Thyroid gland (tissue), 4 donors: ENCODE data around the gene AZIN2. TPM values are rescaled to one million over a fixed set of nuclear protein-coding genes. Genes with fewer than 3 reads are reported as not detected.

Source experiments
- DNase-seq, 2 donors: peaks; one replicate each; pipeline ENCODE4 v3.0.0-alpha.2; 2019
- H3K27ac ChIP-seq, 3 donors: fragments of 200-600 bp; sonication (generic); 1 replicate in 2 of 3; 2 replicates in 1 of 3; pipeline ENCODE4 v1.5.1; 2016 to 2019; ENCODE audit warnings: mild to moderate bottlenecking in 1 of 3, moderate library complexity in 1 of 3
- H3K27me3 ChIP-seq: fragments of 200-600 bp; sonication (generic); one replicate; pipeline ENCODE4 v1.5.1; 2019
- H3K36me3 ChIP-seq, 2 donors: fragments of 200-600 bp; sonication (generic); one replicate each; pipeline ENCODE4 v1.5.1; 2016 to 2019
- H3K4me1 ChIP-seq, 2 donors: fragments of 200-600 bp; sonication (generic); one replicate each; pipeline ENCODE4 v1.5.1; 2017 to 2019
- H3K4me3 ChIP-seq, 3 donors: fragments of 200-600 bp; sonication (generic); replicated peaks in 1 of 3; 1 replicate in 2 of 3; 2 replicates in 1 of 3; pipeline ENCODE4 v1.5.1; 2016; ENCODE audit warnings: mild to moderate bottlenecking in 1 of 3
- H3K9me3 ChIP-seq: fragments of 200-600 bp; sonication (generic); one replicate; pipeline ENCODE4 v1.5.1; 2017
- POLR2A ChIP-seq, 2 donors: fragments of 450-650 bp; IDR thresholded peaks; one replicate each; pipeline ENCODE4 v1.6.1; 2017; ENCODE audit warnings: antibody characterized with exemption in 2 of 2, mild to moderate bottlenecking in 2 of 2, moderate library complexity in 1 of 2
- WGBS, 2 donors: methylation state at CpG; one replicate each; pipeline ENCODE4 v1.1.5; 2017; 5-methylcytosine and 5-hydroxymethylcytosine counted together
- intact Hi-C: fragments of 100-400 bp; cut with DNase I; formaldehyde crosslinking; loops from one replicate; pipeline ENCODE4 v1.15.1; 2023
- total RNA-seq, 4 donors: library from RNA; depleted of rRNA; stranded (reverse); fragments of >200 nt; gene quantifications; one replicate each; pipeline ENCODE4 v1.2.3, GENCODE V29; 2016
- TF ChIP-seq, protein P1 (sequence below), 6 experiments: fragments of 200-600 bp in 3 of 6; fragments of 450-650 bp in 3 of 6; sonication (generic) in 3 of 6; IDR thresholded peaks; one replicate each; pipeline ENCODE4 v1.5.1; 2016 to 2019; ENCODE audit warnings: antibody characterized with exemption in 6 of 6, mild to moderate bottlenecking in 2 of 6, inconsistent platforms in 1 of 6, moderate library complexity in 1 of 6

Gene AZIN2
- total RNA-seq, 4 donors from 2014 or later, result 4.9 to 13.6 (median 5.3) TPM

DNA sequence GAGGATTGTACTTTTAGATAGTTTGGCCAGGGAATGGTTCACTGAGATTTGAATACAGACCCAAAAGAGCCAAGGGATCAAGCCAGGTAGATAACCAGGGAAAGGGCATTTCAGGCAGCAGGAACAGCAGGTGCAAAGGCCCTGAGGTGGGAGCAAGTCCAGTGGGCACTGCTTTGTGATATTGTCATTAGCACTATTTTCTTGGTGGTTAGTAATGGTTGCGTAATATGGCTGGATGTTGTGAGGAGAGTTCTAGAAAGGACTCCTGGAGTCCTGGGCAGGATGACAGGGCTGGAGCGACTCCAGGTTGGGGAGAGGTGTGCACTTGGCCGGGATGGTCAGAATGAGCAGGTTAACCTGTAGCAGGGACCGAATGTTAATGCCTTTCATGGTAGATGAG, 4.4 kb downstream of the AZIN2 start:
- TF ChIP-seq POLR2A (IDR thresholded peaks at IDR 0.05), result no peak
- TF ChIP-seq, protein P1, sequence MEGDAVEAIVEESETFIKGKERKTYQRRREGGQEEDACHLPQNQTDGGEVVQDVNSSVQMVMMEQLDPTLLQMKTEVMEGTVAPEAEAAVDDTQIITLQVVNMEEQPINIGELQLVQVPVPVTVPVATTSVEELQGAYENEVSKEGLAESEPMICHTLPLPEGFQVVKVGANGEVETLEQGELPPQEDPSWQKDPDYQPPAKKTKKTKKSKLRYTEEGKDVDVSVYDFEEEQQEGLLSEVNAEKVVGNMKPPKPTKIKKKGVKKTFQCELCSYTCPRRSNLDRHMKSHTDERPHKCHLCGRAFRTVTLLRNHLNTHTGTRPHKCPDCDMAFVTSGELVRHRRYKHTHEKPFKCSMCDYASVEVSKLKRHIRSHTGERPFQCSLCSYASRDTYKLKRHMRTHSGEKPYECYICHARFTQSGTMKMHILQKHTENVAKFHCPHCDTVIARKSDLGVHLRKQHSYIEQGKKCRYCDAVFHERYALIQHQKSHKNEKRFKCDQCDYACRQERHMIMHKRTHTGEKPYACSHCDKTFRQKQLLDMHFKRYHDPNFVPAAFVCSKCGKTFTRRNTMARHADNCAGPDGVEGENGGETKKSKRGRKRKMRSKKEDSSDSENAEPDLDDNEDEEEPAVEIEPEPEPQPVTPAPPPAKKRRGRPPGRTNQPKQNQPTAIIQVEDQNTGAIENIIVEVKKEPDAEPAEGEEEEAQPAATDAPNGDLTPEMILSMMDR (IDR thresholded peaks at IDR 0.05), result no peak
- H3K27ac ChIP-seq, result no peak overlapping the region
- intact Hi-C loops, result loop anchor here (10.0 kb wide), 1 partner anchor 151 kb away; no protein-coding TSS in a partner anchor

DNA sequence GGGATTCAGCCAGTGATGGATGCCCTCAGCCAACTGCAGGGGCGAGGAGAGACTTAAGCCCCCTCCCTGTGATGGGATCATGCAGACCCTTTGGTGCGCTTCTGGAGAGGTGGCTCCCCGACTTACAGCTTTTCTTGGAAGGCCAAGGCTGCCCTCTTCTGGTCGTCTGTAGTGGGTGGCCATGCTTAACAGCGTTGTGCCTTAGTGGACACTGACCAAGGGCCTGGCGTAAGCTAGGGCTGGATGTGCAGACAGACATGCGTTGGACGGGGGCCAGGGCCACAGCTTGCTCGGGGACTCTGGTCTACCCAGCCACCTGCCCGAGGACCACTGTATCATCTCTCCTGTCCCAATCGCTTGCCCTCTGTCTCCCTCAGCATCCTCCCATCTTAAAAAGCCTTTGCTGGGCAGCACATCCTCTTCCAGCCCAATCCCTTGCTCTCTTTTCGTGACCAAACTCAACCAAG, 5.5 kb downstream of the AZIN2 start:
- Histone ChIP-seq H3K27me3 (no peaks in the 10 kb centered on the region), H3K36me3 (no peaks in the 10 kb centered on the region), H3K4me1 (peaks cover 3 to 10% of the 10 kb centered on the region in 2 donors), H3K27ac (no peak overlapping the region), H3K9me3 (no peaks in the 10 kb centered on the region), H3K4me3 (no peak overlapping the region)
- intact Hi-C loops, result loop anchor here (10.0 kb wide), 1 partner anchor 152 kb away; no protein-coding TSS in a partner anchor
- 27 to 39% methylated on average over 8 to 12 of the region's 12 CpGs for WGBS, 2 donors
- DNase-seq, result peak; percentile 78 to 80
- no peak for TF ChIP-seq POLR2A (IDR thresholded peaks at IDR 0.05)
- TF ChIP-seq, protein P1 (IDR thresholded peaks at IDR 0.05), result peak; percentile 61 to 74 (median 66)

More for the DNA sequence above, 4.4 kb downstream of the AZIN2 start:
- H3K27me3 ChIP-seq, result no peaks in the 10 kb centered on the region
- peaks cover 9 to 15% of the 10 kb centered on the region in 2 donors for H3K4me1 ChIP-seq
- no peak for DNase-seq
- H3K9me3 ChIP-seq, result no peaks in the 10 kb centered on the region
- WGBS, 2 donors, result 83 to 92% methylated on average over 4 of the region's 4 CpGs
- H3K4me3 ChIP-seq, result no peak overlapping the region
- no peaks in the 10 kb centered on the region for H3K36me3 ChIP-seq

DNA sequence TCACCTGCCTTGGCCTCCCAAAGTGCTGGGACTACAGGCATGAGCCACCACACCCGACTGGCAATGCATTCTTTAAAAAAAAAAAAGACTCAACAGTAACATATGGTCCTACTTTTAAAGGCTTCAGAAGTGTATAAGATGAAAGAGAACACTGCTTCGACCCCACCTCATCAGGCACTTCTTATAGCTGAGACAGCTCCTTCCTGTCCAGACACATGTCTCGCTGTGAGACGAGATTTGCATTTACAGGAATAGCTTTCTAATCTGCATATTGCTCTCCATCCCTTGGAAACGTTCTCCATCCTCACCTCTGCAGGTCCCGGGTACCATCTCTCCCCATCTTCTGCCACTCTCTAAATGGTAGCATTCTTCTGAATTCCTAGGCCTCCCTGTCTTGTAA, 6.7 kb downstream of the AZIN2 start:
- Histone ChIP-seq H3K36me3 (no peaks in the 10 kb centered on the region), H3K27ac (no peak overlapping the region), H3K9me3 (no peaks in the 10 kb centered on the region), H3K27me3 (no peaks in the 10 kb centered on the region), H3K4me1 (no peaks in the 10 kb centered on the region), H3K4me3 (no peak overlapping the region)
- intact Hi-C loops, result loop anchor here (10.0 kb wide), 1 partner anchor 153 kb away; no protein-coding TSS in a partner anchor
- WGBS, 2 donors, result 84 to 85% methylated on average over 6 of the region's 6 CpGs
- DNase-seq, result no peak
- TF ChIP-seq POLR2A (IDR thresholded peaks at IDR 0.05), result no peak
- TF ChIP-seq, protein P1 (IDR thresholded peaks at IDR 0.05), result no peak

DNA sequence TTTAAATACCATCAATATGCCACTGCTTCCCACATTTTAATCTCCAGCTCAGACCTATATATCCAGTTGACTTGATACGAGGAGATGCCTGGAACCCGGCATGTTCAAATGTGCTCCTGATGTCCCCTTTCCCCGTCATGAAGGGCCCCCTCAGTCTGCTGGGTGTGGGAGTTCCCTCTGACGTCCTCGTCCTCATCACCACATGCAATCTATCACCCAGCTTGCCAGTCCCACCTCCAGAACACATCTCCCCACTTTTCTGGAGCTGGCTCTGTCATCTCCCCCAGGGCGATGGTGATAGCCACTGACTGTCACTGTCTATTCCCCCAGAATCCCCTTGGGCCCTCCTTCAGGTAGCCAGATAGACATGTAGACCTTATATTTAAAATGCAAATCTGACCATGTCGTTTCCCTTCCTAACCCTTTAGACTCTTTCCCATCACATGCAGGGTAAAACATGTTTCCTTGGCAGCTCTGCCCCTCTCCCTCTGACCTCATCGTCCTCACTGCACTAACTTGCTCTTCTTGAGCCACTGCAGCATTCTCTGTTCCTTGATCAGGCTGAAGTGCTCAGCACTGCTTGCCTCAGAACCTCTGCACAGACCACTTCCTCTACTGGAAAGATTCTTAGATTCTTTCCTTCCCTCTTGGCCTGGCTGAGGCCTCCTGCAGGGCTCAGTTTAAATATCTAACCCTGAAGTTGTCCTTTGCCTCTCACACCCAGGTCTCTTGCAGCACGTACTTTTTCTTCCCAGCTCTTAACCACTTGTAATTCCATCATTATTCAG, 7.4 kb downstream of the AZIN2 start:
- Histone ChIP-seq H3K36me3 (no peaks in the 10 kb centered on the region), H3K9me3 (no peaks in the 10 kb centered on the region), H3K27ac (no peak overlapping the region), H3K4me1 (no peaks in the 10 kb centered on the region), H3K27me3 (no peaks in the 10 kb centered on the region), H3K4me3 (no peak overlapping the region)
- intact Hi-C loops, result loop anchor here (10.0 kb wide), 1 partner anchor 154 kb away; no protein-coding TSS in a partner anchor
- WGBS, 2 donors, result 78 to 84% methylated on average over 9 of the region's 9 CpGs
- DNase-seq, result no peak
- TF ChIP-seq, protein P1 (IDR thresholded peaks at IDR 0.05), result no peak
- no peak for TF ChIP-seq POLR2A (IDR thresholded peaks at IDR 0.05)

DNA sequence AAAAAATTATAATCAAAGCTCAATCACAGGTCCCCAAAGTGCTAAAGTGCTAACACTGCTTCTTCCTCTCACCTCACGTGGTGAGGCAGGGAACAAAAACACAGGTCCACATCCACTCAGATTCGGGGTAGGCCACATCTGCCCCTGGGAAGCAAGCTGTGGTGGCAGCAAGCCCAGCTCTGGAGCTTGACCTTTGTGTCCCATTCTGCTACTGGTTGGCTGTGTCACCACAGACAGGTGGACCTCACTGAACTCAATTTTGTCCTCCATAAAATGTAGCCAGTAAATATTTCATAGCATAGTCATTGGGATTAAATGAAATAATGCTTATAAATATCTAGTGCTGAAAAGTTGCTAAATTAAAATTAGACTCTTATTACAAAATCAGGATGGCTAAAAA, 8.5 kb downstream of the AZIN2 start:
- TF ChIP-seq, protein P1 (IDR thresholded peaks at IDR 0.05), result no peak
- no peak for TF ChIP-seq POLR2A (IDR thresholded peaks at IDR 0.05)
- H3K9me3 ChIP-seq, result no peaks in the 10 kb centered on the region
- no peak overlapping the region for H3K4me3 ChIP-seq
- H3K36me3 ChIP-seq, result no peaks in the 10 kb centered on the region
- DNase-seq, result no peak
- no peak overlapping the region for H3K27ac ChIP-seq
- H3K27me3 ChIP-seq, result no peaks in the 10 kb centered on the region
- H3K4me1 ChIP-seq, result no peaks in the 10 kb centered on the region
- WGBS, 2 donors, result 80 to 93% methylated on average over 2 of the region's 2 CpGs
- intact Hi-C loops, result loop anchor here (10.0 kb wide), 1 partner anchor 155 kb away; no protein-coding TSS in a partner anchor
